Endothelial cell of umbilical vein (primary cell): Measurements from ENCODE around the gene SFMBT1. TPM values are rescaled to one million over a fixed set of nuclear protein-coding genes. Genes with fewer than 3 reads are reported as not detected.

Source experiments
- BruUV-seq: library from RNA; stranded (reverse); fragments of 400-500 nt; replicated peaks from 2 replicates; lab custom pipeline; 2021; lab: Mats Ljungman, UMichigan
- CTCF ChIA-PET: fragments of 300-600, 350-600 bp; sonication (Branson Sonifier 250); formaldehyde crosslinking; loops from one replicate; lab custom pipeline; 2021; ENCODE audit warnings: antibody characterized with exemption, inconsistent platforms; lab: Charles Lee
- POLR2A ChIA-PET: fragments of 300-600, 350-600 bp; sonication (Branson Sonifier 250); formaldehyde crosslinking; loops from one replicate; lab custom pipeline; 2021; ENCODE audit warnings: antibody characterized with exemption, inconsistent platforms; lab: Charles Lee
- DNase-seq: peaks from one replicate; pipeline ENCODE4 v3.0.0-alpha.2; 2011; ENCODE audit warnings: low read depth, low spot score
- FAIRE-seq: peaks from 2 replicates; lab custom pipeline; 2011; peaks lifted over from hg19 to GRCh38; lab: Jason Lieb, UNC
- H2AFZ ChIP-seq: 2 replicates; pipeline ENCODE4 v1.6.0; 2012; ENCODE audit warnings: low read depth, low read length, control low read depth, inconsistent platforms
- H3K27ac ChIP-seq: 2 replicates; pipeline ENCODE4 v1.5.1; 2011; ENCODE audit warnings: low read depth, mild to moderate bottlenecking, control low read depth, low read length, moderate library complexity; ENCODE audit not compliant: insufficient read depth
- H3K27me3 ChIP-seq, 2 experiments: 2 replicates each; pipeline versions ENCODE4 v1.6.0 to v1.6.1; 2011; ENCODE audit warnings: low read length in 2 of 2, mixed read lengths in 1 of 2; ENCODE audit not compliant: control insufficient read depth in 2 of 2, insufficient read depth in 2 of 2
- H3K36me3 ChIP-seq, 2 experiments: 2 replicates in 1 of 2; 3 replicates in 1 of 2; pipeline ENCODE4 v1.5.1; 2011; ENCODE audit warnings: low read length in 2 of 2, mild to moderate bottlenecking in 1 of 2, moderate library complexity in 1 of 2; ENCODE audit not compliant: control insufficient read depth in 2 of 2, insufficient read depth in 2 of 2; ENCODE audit errors: extremely low read depth in 1 of 2
- H3K4me1 ChIP-seq: 3 replicates; pipeline ENCODE4 v1.5.1; 2011; ENCODE audit warnings: mild to moderate bottlenecking, low read length; ENCODE audit not compliant: control insufficient read depth, insufficient read depth; ENCODE audit errors: extremely low read depth
- H3K4me2 ChIP-seq: 2 replicates; pipeline ENCODE4 v1.6.1; 2011; ENCODE audit warnings: low read length, control low read depth, mixed read lengths; ENCODE audit not compliant: insufficient read depth
- H3K4me3 ChIP-seq, 3 experiments: fragments of 200-600 bp in 1 of 3; sonication (generic), shearing (Covaris generic) in 1 of 3; replicated peaks in 1 of 3; 2 replicates each; pipeline ENCODE4 v1.5.1; 2011 to 2016; ENCODE audit warnings: control low read depth in 3 of 3, low read length in 3 of 3, mild to moderate bottlenecking in 2 of 3, inconsistent platforms in 1 of 3, low read depth in 1 of 3, moderate library complexity in 1 of 3; ENCODE audit not compliant: insufficient read depth in 1 of 3
- H3K79me2 ChIP-seq: 2 replicates; pipeline ENCODE4 v1.6.0; 2012; ENCODE audit warnings: low read length, inconsistent platforms; ENCODE audit not compliant: control insufficient read depth, insufficient read depth
- H3K9ac ChIP-seq: replicated peaks from 2 replicates; pipeline ENCODE3; 2011; ENCODE audit warnings: low read length, control low read depth; ENCODE audit not compliant: insufficient read depth; ENCODE audit errors: extremely low read depth
- H3K9me1 ChIP-seq: replicated peaks from 3 replicates; pipeline ENCODE4 v1.6.0; 2011; ENCODE audit warnings: mild to moderate bottlenecking, low read length; ENCODE audit not compliant: control insufficient read depth, insufficient read depth; ENCODE audit errors: extremely low read depth
- H3K9me3 ChIP-seq: replicated peaks from 2 replicates; pipeline ENCODE4 v1.5.1; 2012; ENCODE audit warnings: low read length, inconsistent platforms; ENCODE audit not compliant: control insufficient read depth, insufficient read depth
- H4K20me1 ChIP-seq: replicated peaks from 2 replicates; pipeline ENCODE3; 2011; ENCODE audit warnings: mild to moderate bottlenecking, low read length; ENCODE audit not compliant: control insufficient read depth, insufficient read depth; ENCODE audit errors: extremely low read depth
- EZH2 ChIP-seq: IDR thresholded peaks from 2 replicates; pipeline ENCODE4 v1.6.1; 2012; ENCODE audit warnings: borderline replicate concordance, low read depth, mild to moderate bottlenecking, moderate library complexity, low read length, inconsistent platforms; ENCODE audit not compliant: severe bottlenecking
- FOS ChIP-seq: IDR thresholded peaks from 2 replicates; pipeline ENCODE4 v1.6.1; 2011; ENCODE audit warnings: mild to moderate bottlenecking, low read length, moderate library complexity, borderline replicate concordance; ENCODE audit not compliant: insufficient read depth
- GATA2 ChIP-seq: IDR thresholded peaks from 2 replicates; pipeline ENCODE4 v1.7.0; 2011; ENCODE audit warnings: low read depth, mild to moderate bottlenecking, moderate library complexity, mixed read lengths, low read length; ENCODE audit not compliant: insufficient read length, insufficient read depth
- JUN ChIP-seq: IDR thresholded peaks from 2 replicates; pipeline ENCODE4 v1.6.1; 2011; ENCODE audit warnings: borderline replicate concordance, low read depth; ENCODE audit not compliant: insufficient read length, insufficient read depth
- MYC ChIP-seq: IDR thresholded peaks from one replicate; pipeline ENCODE4 v1.6.1; 2011; ENCODE audit warnings: mild to moderate bottlenecking, low read depth, low read length
- POLR2A ChIP-seq: IDR thresholded peaks from 2 replicates; pipeline ENCODE4 v1.6.1; 2012; ENCODE audit warnings: low read depth, mild to moderate bottlenecking, control low read depth, low read length
- POLR2AphosphoS5 ChIP-seq: IDR thresholded peaks from 2 replicates; pipeline ENCODE4 v1.6.1; 2012; ENCODE audit warnings: low read depth, mild to moderate bottlenecking, control low read depth, low read length, moderate library complexity; ENCODE audit not compliant: insufficient read depth
- dilution Hi-C: fragments of 300-500 bp; cut with MboI; formaldehyde crosslinking; loops from one replicate; pipeline ENCODE4 v1.15.0; 2019; ENCODE audit warnings: low sequenced_read_pairs; ENCODE audit not compliant: extremely low pct_ligation_motif_present
- intact Hi-C: fragments of 100-400 bp; cut with micrococcal nuclease; formaldehyde crosslinking; loops from one replicate; pipeline ENCODE4 v1.10.0; 2022
- polyA plus RNA-seq, 4 experiments: library from polyadenylated mRNA; depleted of rRNA in 3 of 4; stranded (reverse) in 3 of 4; unstranded in 1 of 4; fragments of >200 nt; gene quantifications; 2 replicates each; pipeline versions ENCODE4 v1.2.1 to v1.2.3, GENCODE V29; 2011 to 2012; ENCODE audit warnings: missing spikeins in 1 of 4
- total RNA-seq: library from RNA; stranded (reverse); gene quantifications from 2 replicates; pipeline ENCODE4 v1.2.3, GENCODE V29; 2021
- TF ChIP-seq, protein P1 (sequence below), 2 donors: IDR thresholded peaks; 1 replicate in 1 of 2; 2 replicates in 1 of 2; pipeline ENCODE4 v1.5.1; 2011; ENCODE audit warnings: low read length in 2 of 2, mild to moderate bottlenecking in 2 of 2, moderate library complexity in 2 of 2, control low read depth in 1 of 2, inconsistent platforms in 1 of 2, low read depth in 1 of 2; ENCODE audit not compliant: insufficient read depth in 1 of 2; ENCODE audit errors: extremely low read depth in 1 of 2
- TF ChIP-seq, protein P2 (sequence below): IDR thresholded peaks from 2 replicates; pipeline ENCODE4 v1.6.1; 2011; ENCODE audit not compliant: insufficient read depth, insufficient read length

Gene SFMBT1
- total and polyA plus RNA-seq, 2 donors (not counting 3 experiments of a cell fraction or from before 2014, with no cell fraction given), result 1.8 to 6.0 TPM

DNA sequence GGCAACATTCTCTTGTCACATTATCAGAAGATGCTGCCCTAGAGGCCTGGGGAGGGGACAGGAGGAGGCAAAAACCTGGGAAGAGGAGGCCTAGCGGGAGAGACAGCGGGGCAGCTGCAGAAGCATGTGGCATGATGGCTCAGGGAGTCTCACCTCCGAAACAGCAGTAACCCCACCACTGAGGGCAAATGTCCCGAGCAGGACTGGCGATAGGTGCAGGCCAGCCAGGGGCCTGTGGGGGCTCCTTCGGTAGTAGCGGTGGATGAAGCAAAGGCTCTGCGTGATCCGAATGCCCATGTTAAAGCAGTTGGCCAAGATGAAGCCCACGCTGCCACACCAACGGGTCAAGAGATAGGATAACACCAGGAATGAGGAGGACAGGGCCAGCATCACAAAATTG, 46.3 kb upstream of the SFMBT1 start:
- DNase-seq (no peak), FAIRE-seq (no peak)
- TF ChIP-seq, protein P1, sequence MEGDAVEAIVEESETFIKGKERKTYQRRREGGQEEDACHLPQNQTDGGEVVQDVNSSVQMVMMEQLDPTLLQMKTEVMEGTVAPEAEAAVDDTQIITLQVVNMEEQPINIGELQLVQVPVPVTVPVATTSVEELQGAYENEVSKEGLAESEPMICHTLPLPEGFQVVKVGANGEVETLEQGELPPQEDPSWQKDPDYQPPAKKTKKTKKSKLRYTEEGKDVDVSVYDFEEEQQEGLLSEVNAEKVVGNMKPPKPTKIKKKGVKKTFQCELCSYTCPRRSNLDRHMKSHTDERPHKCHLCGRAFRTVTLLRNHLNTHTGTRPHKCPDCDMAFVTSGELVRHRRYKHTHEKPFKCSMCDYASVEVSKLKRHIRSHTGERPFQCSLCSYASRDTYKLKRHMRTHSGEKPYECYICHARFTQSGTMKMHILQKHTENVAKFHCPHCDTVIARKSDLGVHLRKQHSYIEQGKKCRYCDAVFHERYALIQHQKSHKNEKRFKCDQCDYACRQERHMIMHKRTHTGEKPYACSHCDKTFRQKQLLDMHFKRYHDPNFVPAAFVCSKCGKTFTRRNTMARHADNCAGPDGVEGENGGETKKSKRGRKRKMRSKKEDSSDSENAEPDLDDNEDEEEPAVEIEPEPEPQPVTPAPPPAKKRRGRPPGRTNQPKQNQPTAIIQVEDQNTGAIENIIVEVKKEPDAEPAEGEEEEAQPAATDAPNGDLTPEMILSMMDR (IDR thresholded peaks at IDR 0.05; ENCODE audit: extremely low read depth in 1 of 2, insufficient read depth in 1 of 2, low read depth in 1 of 2, low read length in 2 of 2), result no peak
- TF ChIP-seq FOS (no peak), POLR2A (no peak), JUN (no peak), MYC (no peak), EZH2 (no peak), GATA2 (no peak), POLR2AphosphoS5 (no peak)
- TF ChIP-seq, protein P2, sequence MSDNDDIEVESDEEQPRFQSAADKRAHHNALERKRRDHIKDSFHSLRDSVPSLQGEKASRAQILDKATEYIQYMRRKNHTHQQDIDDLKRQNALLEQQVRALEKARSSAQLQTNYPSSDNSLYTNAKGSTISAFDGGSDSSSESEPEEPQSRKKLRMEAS, result no peak
- Histone ChIP-seq H3K27ac (no peak overlapping the region), H3K27me3 (no peaks in the 10 kb centered on the region), H3K4me3 (no peak overlapping the region), H3K36me3 (peaks cover 3 to 10% of the 10 kb centered on the region in 2 experiments), H3K9me3 (no peaks in the 10 kb centered on the region), H3K79me2 (no peaks in the 10 kb centered on the region), H2AFZ (no peak overlapping the region), H3K4me2 (no peak overlapping the region), H3K4me1 (no peaks in the 10 kb centered on the region), H3K9me1 (no peaks in the 10 kb centered on the region), H4K20me1 (no peaks in the 10 kb centered on the region), H3K9ac (no peak overlapping the region)
- dilution Hi-C loops (no loop called here), intact Hi-C loops (no loop called here)
- POLR2A ChIA-PET, result no interaction called here
- CTCF ChIA-PET, result interaction anchor here (1.8 kb wide), 1 partner anchor 9 kb away, joined by 5 read pairs; no protein-coding TSS in a partner anchor
- BruUV-seq, result no TSS peak
